ENCODE results near the gene GCSAML.

GCSAML gene

GRCh38 chr1:247540581-247540980, 8.4 kb upstream of the GCSAML start:
- TF ChIP-seq REST (IDR thresholded peaks at IDR 0.05; ENCODE audit: low read depth), result no peak
- no peak for TF ChIP-seq ZBTB7A (IDR thresholded peaks at IDR 0.05; ENCODE audit: low read depth)
- no peak for TF ChIP-seq RAD21 (IDR thresholded peaks at IDR 0.05; ENCODE audit: low read depth)
- TF ChIP-seq CEBPB (IDR thresholded peaks at IDR 0.05), result no peak
- TF ChIP-seq FOXM1 (IDR thresholded peaks at IDR 0.05; ENCODE audit: borderline replicate concordance, low read depth), result no peak
- no peak for TF ChIP-seq MAX (IDR thresholded peaks at IDR 0.05)
- no peak for TF ChIP-seq EGR1 (IDR thresholded peaks at IDR 0.05)

GRCh38 chr1:247542811-247543210, 6.1 kb upstream of the GCSAML start:
- TF ChIP-seq ZBTB7A (IDR thresholded peaks at IDR 0.05; ENCODE audit: low read depth) (no peak), TCF12 (IDR thresholded peaks at IDR 0.05; ENCODE audit: low read depth) (no peak), USF1 (IDR thresholded peaks at IDR 0.05) (no peak), MAX (IDR thresholded peaks at IDR 0.05) (no peak), CREB1 (IDR thresholded peaks at IDR 0.05; ENCODE audit: low read depth) (no peak), EP300 (IDR thresholded peaks at IDR 0.05; ENCODE audit: borderline replicate concordance) (no peak)

- TF ChIP-seq ZBTB7A (IDR thresholded peaks at IDR 0.05; ENCODE audit: low read depth) (no peak), EGR1 (IDR thresholded peaks at IDR 0.05) (no peak), USF1 (IDR thresholded peaks at IDR 0.05) (no peak), TAF1 (IDR thresholded peaks at IDR 0.05; ENCODE audit: low read depth) (no peak), TCF12 (IDR thresholded peaks at IDR 0.05; ENCODE audit: low read depth) (no peak), MAX (IDR thresholded peaks at IDR 0.05) (no peak), REST (IDR thresholded peaks at IDR 0.05; ENCODE audit: low read depth) (no peak), RAD21 (IDR thresholded peaks at IDR 0.05; ENCODE audit: low read depth) (no peak), FOXM1 (IDR thresholded peaks at IDR 0.05; ENCODE audit: borderline replicate concordance, low read depth) (no peak), YY1 (IDR thresholded peaks at IDR 0.05; ENCODE audit: low read depth) (no peak)
Observed at GRCh38 chr1:247548092-247548491, 842 bp upstream of the GCSAML start.

GRCh38 chr1:247551721-247552120, 2.8 kb downstream of the GCSAML start:
- no peak for TF ChIP-seq NFIC (IDR thresholded peaks at IDR 0.05)
- TF ChIP-seq REST (IDR thresholded peaks at IDR 0.05; ENCODE audit: low read depth), result no peak
- no peak for TF ChIP-seq ZBTB7A (IDR thresholded peaks at IDR 0.05; ENCODE audit: low read depth)
- TF ChIP-seq EGR1 (IDR thresholded peaks at IDR 0.05), result no peak
- no peak for TF ChIP-seq TAF1 (IDR thresholded peaks at IDR 0.05; ENCODE audit: low read depth)
- TF ChIP-seq YY1 (IDR thresholded peaks at IDR 0.05; ENCODE audit: low read depth), result no peak
- TF ChIP-seq EP300 (IDR thresholded peaks at IDR 0.05; ENCODE audit: borderline replicate concordance), result no peak
- no peak for TF ChIP-seq TEAD4 (IDR thresholded peaks at IDR 0.05)
- TF ChIP-seq MAX (IDR thresholded peaks at IDR 0.05), result no peak
- no peak for TF ChIP-seq TCF12 (IDR thresholded peaks at IDR 0.05; ENCODE audit: low read depth)
- TF ChIP-seq CEBPB (IDR thresholded peaks at IDR 0.05), result no peak
- TF ChIP-seq FOXM1 (IDR thresholded peaks at IDR 0.05; ENCODE audit: borderline replicate concordance, low read depth), result no peak
- no peak for TF ChIP-seq USF1 (IDR thresholded peaks at IDR 0.05)
- TF ChIP-seq RAD21 (IDR thresholded peaks at IDR 0.05; ENCODE audit: low read depth), result no peak
- TF ChIP-seq CREB1 (IDR thresholded peaks at IDR 0.05; ENCODE audit: low read depth), result no peak
